Esophagus muscularis mucosa (tissue), 4 donors: Measurements from ENCODE around the gene CMPK2. TPM values are rescaled to one million over a fixed set of nuclear protein-coding genes. Genes with fewer than 3 reads are reported as not detected.
A peak's percentile ranks its signal among the peaks of the same experiment; 100 is the strongest.

Experiments
- DNase-seq: peaks from one replicate; pipeline ENCODE4 v3.0.0-alpha.2; 2017; ENCODE audit errors: extremely low spot score
- H3K27ac ChIP-seq, 4 donors: fragments of 200-600 bp; sonication (generic); replicated peaks in 1 of 4; 1 replicate in 3 of 4; 2 replicates in 1 of 4; pipeline ENCODE4 v1.5.1; 2016 to 2019; ENCODE audit warnings: mild to moderate bottlenecking in 1 of 4
- H3K27me3 ChIP-seq, 4 donors: fragments of 200-600 bp; sonication (generic); one replicate each; pipeline versions ENCODE4 v1.5.1 to v1.6.0; 2016 to 2019
- H3K36me3 ChIP-seq, 4 donors: fragments of 200-600 bp; sonication (generic); one replicate each; pipeline ENCODE4 v1.5.1; 2016 to 2019
- H3K4me1 ChIP-seq, 4 donors: fragments of 200-600 bp; sonication (generic); one replicate each; pipeline ENCODE4 v1.5.1; 2016 to 2019
- H3K4me3 ChIP-seq, 4 donors: fragments of 200-600 bp; sonication (generic); 1 replicate in 2 of 4; 2 replicates in 2 of 4; pipeline ENCODE4 v1.5.1; 2016 to 2019; ENCODE audit warnings: mild to moderate bottlenecking in 4 of 4, moderate library complexity in 1 of 4
- H3K9me3 ChIP-seq, 4 donors: fragments of 200-600 bp; sonication (generic); 1 replicate in 3 of 4; 2 replicates in 1 of 4; pipeline ENCODE4 v1.5.1; 2016 to 2019
- CTCF ChIP-seq, 3 experiments: fragments of 200-600 bp in 2 of 3; fragments of 450-650 bp in 1 of 3; sonication (generic) in 2 of 3; IDR thresholded peaks; one replicate each; pipeline ENCODE4 v1.5.1; 2017 to 2019; ENCODE audit warnings: antibody characterized with exemption in 3 of 3, mild to moderate bottlenecking in 2 of 3, moderate library complexity in 1 of 3
- EP300 ChIP-seq: sonication (generic); formaldehyde crosslinking; IDR thresholded peaks from one replicate; pipeline ENCODE4 v1.6.1; 2017; ENCODE audit warnings: antibody characterized with exemption
- POLR2A ChIP-seq: fragments of 450-650 bp; IDR thresholded peaks from one replicate; pipeline ENCODE4 v1.6.1; 2017; ENCODE audit warnings: antibody characterized with exemption, moderate library complexity, mild to moderate bottlenecking, low read depth
- POLR2AphosphoS5 ChIP-seq, 2 donors: sonication (generic); formaldehyde crosslinking; IDR thresholded peaks; one replicate each; pipeline ENCODE4 v1.6.1; 2017; ENCODE audit warnings: antibody characterized with exemption in 2 of 2
- WGBS: methylation state at CpG from one replicate; pipeline ENCODE4 v1.1.5; 2018; 5-methylcytosine and 5-hydroxymethylcytosine counted together
- intact Hi-C: fragments of 100-400 bp; cut with DNase I; formaldehyde crosslinking; loops from one replicate; pipeline ENCODE4 v1.15.1; 2023
- total RNA-seq, 4 donors: library from RNA; depleted of rRNA; stranded (reverse); fragments of >200 nt; gene quantifications; one replicate each; pipeline versions ENCODE4 v1.1.0 to v1.2.1, GENCODE V29; 2016

CMPK2 gene
- 1 to 10 TPM; 3.3 to 8.3 (median 5.8) TPM for total RNA-seq

- H3K36me3 ChIP-seq: peaks cover 0 to 17% (median 9%) of the 10 kb centered on the region in 4 donors
- TF ChIP-seq POLR2AphosphoS5 (IDR thresholded peaks at IDR 0.05): peak; percentile 37 to 58
- peak; percentile 25 to 28 (median 25) for TF ChIP-seq CTCF (IDR thresholded peaks at IDR 0.05)
- no peak for TF ChIP-seq POLR2A
- peak; percentile 37 for TF ChIP-seq EP300
- intact Hi-C loops: no loop called here
- H3K4me1 ChIP-seq: peaks cover 20 to 33% (median 27%) of the 10 kb centered on the region in 4 donors
- no peaks in the 10 kb centered on the region for H3K9me3 ChIP-seq
- peak within 1 kb of the TSS; percentile 80 to 93 (median 88) for H3K27ac ChIP-seq
- DNase-seq: peak; percentile 94
- WGBS: 7% methylated on average over 3 of the region's 115 CpGs
- peak within 1 kb of the TSS; percentile 83 to 92 (median 85) for H3K4me3 ChIP-seq
- H3K27me3 ChIP-seq: no peaks in the 10 kb centered on the region
Observed at GRCh38 chr2:6865346-6866274, at the start of gene CMPK2. TSS of gene CMPK2 (minus strand) at chr2:6865907. CDS start at chr2:6865696, 211 bp downstream.

GRCh38 chr2:6915399-6915798 lies 49.7 kb upstream of the CMPK2 start:
- DNase-seq: no peak
- Histone ChIP-seq H3K27me3 (no peaks in the 10 kb centered on the region), H3K9me3 (no peaks in the 10 kb centered on the region), H3K4me1 (peaks cover 17 to 28% (median 20%) of the 10 kb centered on the region in 4 donors), H3K36me3 (no peaks in the 10 kb centered on the region), H3K4me3 (no peak overlapping the region), H3K27ac (no peak overlapping the region)
- 91% methylated on average over 2 of the region's 2 CpGs for WGBS
- TF ChIP-seq POLR2AphosphoS5 (IDR thresholded peaks at IDR 0.05) (no peak), CTCF (IDR thresholded peaks at IDR 0.05) (no peak), EP300 (no peak), POLR2A (no peak)
- intact Hi-C loops: loop anchor here (5.0 kb wide), 2 partner anchors 92 to 127 kb away; no protein-coding TSS in a partner anchor

GRCh38 chr2:6914828-6915227 lies 49.1 kb upstream of the CMPK2 start:
- Histone ChIP-seq H3K36me3 (no peaks in the 10 kb centered on the region), H3K9me3 (no peaks in the 10 kb centered on the region), H3K4me1 (peaks cover 17 to 22% (median 18%) of the 10 kb centered on the region in 4 donors), H3K27ac (no peak overlapping the region), H3K4me3 (no peak overlapping the region), H3K27me3 (no peaks in the 10 kb centered on the region)
- TF ChIP-seq POLR2AphosphoS5 (IDR thresholded peaks at IDR 0.05) (no peak), CTCF (IDR thresholded peaks at IDR 0.05) (no peak), EP300 (no peak), POLR2A (no peak)
- no peak for DNase-seq
- intact Hi-C loops: loop anchor here (5.0 kb wide), 2 partner anchors 92 to 127 kb away; no protein-coding TSS in a partner anchor
- 97% methylated on average over 3 of the region's 3 CpGs for whole genome bisulfite sequencing

GRCh38 chr2:6913415-6914157 lies 47.9 kb upstream of the CMPK2 start:
- H3K4me1 ChIP-seq: peaks cover 6 to 12% (median 11%) of the 10 kb centered on the region in 4 donors
- H3K4me3 ChIP-seq: no peak overlapping the region
- H3K9me3 ChIP-seq: no peaks in the 10 kb centered on the region
- H3K27ac ChIP-seq: no peak overlapping the region
- intact Hi-C loops: no loop called here
- DNase-seq: no peak
- H3K27me3 ChIP-seq: no peaks in the 10 kb centered on the region
- TF ChIP-seq EP300 (no peak), POLR2AphosphoS5 (IDR thresholded peaks at IDR 0.05) (no peak), CTCF (IDR thresholded peaks at IDR 0.05) (no peak), POLR2A (no peak)
- 92% methylated on average over 9 of the region's 9 CpGs for WGBS
- no peaks in the 10 kb centered on the region for H3K36me3 ChIP-seq
